Keratinocyte (primary cell): Measurements from ENCODE around the gene ARMH1.

Experiments used
- EZH2 ChIP-seq: IDR thresholded peaks from one replicate; pipeline ENCODE4 v1.6.1; 2012; ENCODE audit warnings: inconsistent platforms, mild to moderate bottlenecking, low read length, moderate library complexity
- TF ChIP-seq, protein P1 (sequence below), 3 experiments: IDR thresholded peaks in 1 of 3; conservative IDR thresholded peaks in 1 of 3; optimal IDR thresholded peaks in 1 of 3; 2 replicates in 2 of 3; 3 replicates in 1 of 3; pipeline versions ENCODE3 to v1.5.1; 2011; ENCODE audit warnings: low read length in 3 of 3, mild to moderate bottlenecking in 3 of 3, moderate library complexity in 2 of 3, control low read depth in 1 of 3, inconsistent platforms in 1 of 3; ENCODE audit not compliant: insufficient read depth in 2 of 3; ENCODE audit errors: extremely low read depth in 1 of 3

GRCh38 chr1:44724296-44724954, 49.9 kb downstream of the ARMH1 start:
- TF ChIP-seq, protein P1, sequence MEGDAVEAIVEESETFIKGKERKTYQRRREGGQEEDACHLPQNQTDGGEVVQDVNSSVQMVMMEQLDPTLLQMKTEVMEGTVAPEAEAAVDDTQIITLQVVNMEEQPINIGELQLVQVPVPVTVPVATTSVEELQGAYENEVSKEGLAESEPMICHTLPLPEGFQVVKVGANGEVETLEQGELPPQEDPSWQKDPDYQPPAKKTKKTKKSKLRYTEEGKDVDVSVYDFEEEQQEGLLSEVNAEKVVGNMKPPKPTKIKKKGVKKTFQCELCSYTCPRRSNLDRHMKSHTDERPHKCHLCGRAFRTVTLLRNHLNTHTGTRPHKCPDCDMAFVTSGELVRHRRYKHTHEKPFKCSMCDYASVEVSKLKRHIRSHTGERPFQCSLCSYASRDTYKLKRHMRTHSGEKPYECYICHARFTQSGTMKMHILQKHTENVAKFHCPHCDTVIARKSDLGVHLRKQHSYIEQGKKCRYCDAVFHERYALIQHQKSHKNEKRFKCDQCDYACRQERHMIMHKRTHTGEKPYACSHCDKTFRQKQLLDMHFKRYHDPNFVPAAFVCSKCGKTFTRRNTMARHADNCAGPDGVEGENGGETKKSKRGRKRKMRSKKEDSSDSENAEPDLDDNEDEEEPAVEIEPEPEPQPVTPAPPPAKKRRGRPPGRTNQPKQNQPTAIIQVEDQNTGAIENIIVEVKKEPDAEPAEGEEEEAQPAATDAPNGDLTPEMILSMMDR (optimal IDR thresholded peaks at IDR 0.05 in 1 of 3, IDR thresholded peaks at IDR 0.05 in 1 of 3, conservative IDR thresholded peaks at IDR 0.05 in 1 of 3; ENCODE audit: extremely low read depth in 1 of 3, insufficient read depth in 2 of 3, low read length in 3 of 3): no peak
- no peak for TF ChIP-seq EZH2
